Transverse colon (tissue), 4 donors: Measurements from ENCODE around the gene IL17RB. TPM values are rescaled to one million over a fixed set of nuclear protein-coding genes. Genes with fewer than 3 reads are reported as not detected.

Experiments
- DNase-seq: peaks from one replicate; pipeline ENCODE4 v3.0.0-alpha.2; 2019
- H3K27ac ChIP-seq, 4 donors: fragments of 200-600 bp; sonication (generic); 2 replicates each; pipeline ENCODE4 v1.5.1; 2016 to 2018; ENCODE audit warnings: inconsistent platforms in 4 of 4
- H3K27me3 ChIP-seq: fragments of 200-600 bp; sonication (generic); 2 replicates; pipeline ENCODE4 v1.5.1; 2017; ENCODE audit warnings: inconsistent platforms
- H3K36me3 ChIP-seq, 4 donors: fragments of 200-600 bp; sonication (generic); 2 replicates each; pipeline ENCODE4 v1.5.1; 2017 to 2019; ENCODE audit warnings: inconsistent platforms in 4 of 4
- H3K4me1 ChIP-seq, 4 donors: fragments of 200-600 bp; sonication (generic); 2 replicates each; pipeline ENCODE4 v1.5.1; 2017 to 2020; ENCODE audit warnings: inconsistent platforms in 4 of 4
- H3K4me3 ChIP-seq, 4 donors: fragments of 200-600 bp; sonication (generic); 1 replicate in 1 of 4; 2 replicates in 3 of 4; pipeline versions ENCODE4 v1.5.1 to v1.6.1; 2017 to 2019; ENCODE audit warnings: inconsistent platforms in 4 of 4
- H3K9me3 ChIP-seq, 2 donors: fragments of 200-600 bp; sonication (generic); 2 replicates each; pipeline ENCODE4 v1.5.1; 2017 to 2019; ENCODE audit warnings: inconsistent platforms in 2 of 2
- EP300 ChIP-seq: sonication (generic); formaldehyde crosslinking; IDR thresholded peaks from one replicate; pipeline ENCODE4 v1.6.1; 2017; ENCODE audit warnings: antibody characterized with exemption, low read depth
- POLR2A ChIP-seq: fragments of 450-650 bp; IDR thresholded peaks from one replicate; pipeline ENCODE4 v1.6.1; 2016; ENCODE audit warnings: antibody characterized with exemption, mild to moderate bottlenecking, moderate library complexity
- POLR2AphosphoS5 ChIP-seq, 3 donors: sonication (generic); formaldehyde crosslinking; IDR thresholded peaks; one replicate each; pipeline ENCODE4 v1.6.1; 2016; ENCODE audit warnings: antibody characterized with exemption in 3 of 3
- WGBS, 2 donors: methylation state at CpG; one replicate each; pipeline ENCODE4 v1.1.5; 2018; ENCODE audit warnings: low coverage in 1 of 2; 5-methylcytosine and 5-hydroxymethylcytosine counted together
- in situ Hi-C, 4 donors: fragments of 200-750 bp; cut with MboI; loops; one replicate each; pipeline versions ENCODE4 v1.15.0 to v1.15.1; 2017; ENCODE audit warnings: low sequenced_read_pairs in 3 of 4, low pct_ligation_motif_present in 1 of 4, low pct_unique_long_range_greater_than_20kb in 1 of 4
- intact Hi-C: fragments of 100-400 bp; cut with DNase I; formaldehyde crosslinking; loops from one replicate; pipeline ENCODE4 v1.15.1; 2023; ENCODE audit warnings: low total_unique reads
- total RNA-seq, 4 donors: library from RNA; depleted of rRNA; stranded (reverse); fragments of >200 nt; gene quantifications; one replicate each; pipeline ENCODE4 v1.1.0, GENCODE V29; 2016
- TF ChIP-seq, protein P1 (sequence below), 5 experiments: fragments of 200-600 bp in 3 of 5; fragments of 450-650 bp in 2 of 5; sonication (generic) in 3 of 5; IDR thresholded peaks; 1 replicate in 2 of 5; 2 replicates in 3 of 5; pipeline ENCODE4 v1.5.1; 2016 to 2017; ENCODE audit warnings: antibody characterized with exemption in 5 of 5, inconsistent platforms in 3 of 5, mild to moderate bottlenecking in 2 of 5, moderate library complexity in 1 of 5

The IL17RB gene
- total RNA-seq, 4 donors from 2014 or later = 26.0 to 36.5 (median 32.8) TPM; not detected in 1

DNA sequence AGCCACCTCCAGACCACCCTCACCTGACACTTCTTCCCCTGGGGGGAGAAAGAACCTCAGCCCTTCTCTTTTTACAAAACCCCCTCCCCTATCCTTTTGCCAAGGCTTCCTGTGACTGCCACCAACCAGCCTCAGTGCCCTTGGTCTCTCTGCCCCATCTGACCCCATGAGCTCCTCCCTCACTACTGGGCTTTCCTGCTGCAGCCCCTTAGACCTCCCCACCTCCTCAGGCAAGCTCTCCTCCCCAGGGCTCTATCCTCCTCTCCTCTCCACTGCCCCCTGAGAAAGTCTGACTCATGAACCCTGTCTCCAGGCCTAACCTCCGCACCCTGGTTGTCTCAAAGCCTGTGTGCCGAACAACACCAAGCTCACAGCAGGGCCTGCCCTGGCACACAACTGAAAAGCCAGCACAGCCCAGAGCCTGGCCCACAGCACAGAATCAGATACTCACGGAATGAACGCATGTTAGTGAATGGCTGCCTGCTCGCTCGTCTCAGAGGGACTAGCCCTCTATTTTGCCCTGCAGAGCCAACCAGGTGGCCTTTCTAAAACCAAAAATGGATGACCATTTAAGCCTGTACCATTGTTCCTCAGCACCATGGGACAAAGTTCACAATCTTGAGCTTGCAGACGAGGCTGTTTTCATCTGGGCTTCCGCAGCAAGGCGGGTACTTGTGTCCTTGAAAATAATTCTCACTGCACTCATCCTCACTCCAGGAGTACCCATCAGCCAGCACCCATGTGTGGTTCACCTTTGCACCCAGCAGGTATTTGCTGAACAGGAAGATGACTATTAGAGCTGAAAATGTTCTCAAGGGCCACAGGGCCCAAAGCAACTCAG lies 1.9 kb upstream of the IL17RB start:
- in situ Hi-C loops = no loop called here
- no peak for TF ChIP-seq POLR2AphosphoS5 (IDR thresholded peaks at IDR 0.05)
- TF ChIP-seq, protein P1, sequence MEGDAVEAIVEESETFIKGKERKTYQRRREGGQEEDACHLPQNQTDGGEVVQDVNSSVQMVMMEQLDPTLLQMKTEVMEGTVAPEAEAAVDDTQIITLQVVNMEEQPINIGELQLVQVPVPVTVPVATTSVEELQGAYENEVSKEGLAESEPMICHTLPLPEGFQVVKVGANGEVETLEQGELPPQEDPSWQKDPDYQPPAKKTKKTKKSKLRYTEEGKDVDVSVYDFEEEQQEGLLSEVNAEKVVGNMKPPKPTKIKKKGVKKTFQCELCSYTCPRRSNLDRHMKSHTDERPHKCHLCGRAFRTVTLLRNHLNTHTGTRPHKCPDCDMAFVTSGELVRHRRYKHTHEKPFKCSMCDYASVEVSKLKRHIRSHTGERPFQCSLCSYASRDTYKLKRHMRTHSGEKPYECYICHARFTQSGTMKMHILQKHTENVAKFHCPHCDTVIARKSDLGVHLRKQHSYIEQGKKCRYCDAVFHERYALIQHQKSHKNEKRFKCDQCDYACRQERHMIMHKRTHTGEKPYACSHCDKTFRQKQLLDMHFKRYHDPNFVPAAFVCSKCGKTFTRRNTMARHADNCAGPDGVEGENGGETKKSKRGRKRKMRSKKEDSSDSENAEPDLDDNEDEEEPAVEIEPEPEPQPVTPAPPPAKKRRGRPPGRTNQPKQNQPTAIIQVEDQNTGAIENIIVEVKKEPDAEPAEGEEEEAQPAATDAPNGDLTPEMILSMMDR (IDR thresholded peaks at IDR 0.05) = no peak
- H3K4me1 ChIP-seq = peaks cover 4 to 49% (median 43%) of the 10 kb centered on the region in 4 donors
- no peaks in the 10 kb centered on the region for H3K9me3 ChIP-seq
- intact Hi-C loops = no loop called here
- H3K36me3 ChIP-seq = no peaks in the 10 kb centered on the region
- WGBS, 2 donors = 74% methylated on average over 9 of the region's 9 CpGs; no CpG with 5 or more reads in 1 of the 2 donors
- peak overlapping the region; percentile 80 to 91 (median 86) for H3K27ac ChIP-seq
- peak; percentile 47 for DNase-seq
- peaks cover 31% of the 10 kb centered on the region for H3K27me3 ChIP-seq
- peak overlapping the region in 2 of 4 donors; percentile 80 for H3K4me3 ChIP-seq

DNA sequence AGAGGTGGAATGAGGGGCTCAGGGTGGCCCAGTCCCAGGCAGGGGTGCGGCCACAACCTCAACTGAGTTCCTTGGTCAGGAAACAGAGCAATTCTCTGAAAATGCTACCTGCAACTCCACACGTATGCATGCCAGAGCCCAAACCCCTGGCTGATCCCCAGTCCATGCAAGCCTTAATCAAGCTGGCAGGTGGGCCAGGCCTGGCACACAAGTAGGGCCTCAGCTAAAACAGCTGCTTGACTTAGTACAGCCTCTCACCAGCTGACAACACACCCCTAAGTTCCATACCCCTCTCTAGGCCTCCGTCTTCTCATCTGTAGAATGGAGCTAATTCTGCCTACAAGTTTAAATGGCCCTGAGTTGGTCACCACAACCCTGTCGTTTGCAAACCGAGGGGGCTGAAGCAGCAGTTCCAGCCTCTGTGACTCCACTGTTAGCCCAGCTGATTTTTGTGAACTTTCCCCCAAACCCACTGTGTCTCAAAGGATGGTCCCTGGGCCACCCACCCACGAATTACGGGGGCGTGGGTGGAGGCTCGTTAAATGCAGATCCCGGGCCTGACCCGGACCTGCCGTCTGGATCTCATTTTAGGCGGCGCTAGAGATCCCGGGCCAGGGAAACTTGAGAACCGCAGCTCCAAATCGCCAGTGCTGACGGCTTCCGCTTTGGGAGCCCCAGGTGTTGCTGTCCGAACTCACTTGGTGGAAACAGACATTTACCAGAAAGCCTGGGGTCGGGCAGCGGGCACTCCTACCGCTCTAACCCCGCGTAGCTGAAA lies 1.1 kb upstream of the IL17RB start:
- no peaks in the 10 kb centered on the region for H3K36me3 ChIP-seq
- H3K27me3 ChIP-seq = peaks cover 31% of the 10 kb centered on the region
- H3K4me3 ChIP-seq = peak overlapping the region; percentile 54 to 80 (median 72)
- intact Hi-C loops = no loop called here
- peaks cover 4 to 49% (median 43%) of the 10 kb centered on the region in 4 donors for H3K4me1 ChIP-seq
- TF ChIP-seq, protein P1 (IDR thresholded peaks at IDR 0.05) = peak in 3 of 5 experiments; percentile 9 to 30 (median 29)
- no peak for TF ChIP-seq EP300
- no peaks in the 10 kb centered on the region for H3K9me3 ChIP-seq
- 19% methylated on average over 20 of the region's 25 CpGs; no CpG with 5 or more reads in 1 of the 2 donors for WGBS, 2 donors
- peak; percentile 59 for DNase-seq
- in situ Hi-C loops = no loop called here
- peak overlapping the region; percentile 80 to 91 (median 86) for H3K27ac ChIP-seq

DNA sequence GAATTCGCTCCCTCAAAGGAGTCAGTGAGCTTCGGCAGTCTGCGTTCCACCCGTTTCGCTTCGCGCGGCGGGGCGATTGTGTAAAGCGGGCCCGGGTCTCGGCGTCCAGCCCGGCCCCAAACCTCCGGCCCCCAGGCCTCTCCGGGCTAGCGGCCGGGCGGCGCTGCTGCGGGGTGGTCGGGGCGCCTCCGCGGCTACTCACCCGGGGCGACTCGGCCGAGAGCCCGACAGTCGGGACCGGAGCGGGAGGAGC lies 561 bp upstream of the IL17RB start:
- no peak for DNase-seq
- in situ Hi-C loops = no loop called here
- intact Hi-C loops = no loop called here
- no peaks in the 10 kb centered on the region for H3K9me3 ChIP-seq
- peaks cover 31% of the 10 kb centered on the region for H3K27me3 ChIP-seq
- no peak for TF ChIP-seq POLR2A
- TF ChIP-seq, protein P1 (IDR thresholded peaks at IDR 0.05) = no peak
- TF ChIP-seq EP300 = no peak
- TF ChIP-seq POLR2AphosphoS5 (IDR thresholded peaks at IDR 0.05) = no peak
- peak overlapping the region; percentile 80 to 91 (median 86) for H3K27ac ChIP-seq
- H3K36me3 ChIP-seq = no peaks in the 10 kb centered on the region
- peaks cover 4 to 49% (median 43%) of the 10 kb centered on the region in 4 donors for H3K4me1 ChIP-seq
- H3K4me3 ChIP-seq = peak overlapping the region; percentile 54 to 80 (median 72)
- 0% methylated on average over 28 of the region's 34 CpGs; no CpG with 5 or more reads in 1 of the 2 donors for WGBS, 2 donors

DNA sequence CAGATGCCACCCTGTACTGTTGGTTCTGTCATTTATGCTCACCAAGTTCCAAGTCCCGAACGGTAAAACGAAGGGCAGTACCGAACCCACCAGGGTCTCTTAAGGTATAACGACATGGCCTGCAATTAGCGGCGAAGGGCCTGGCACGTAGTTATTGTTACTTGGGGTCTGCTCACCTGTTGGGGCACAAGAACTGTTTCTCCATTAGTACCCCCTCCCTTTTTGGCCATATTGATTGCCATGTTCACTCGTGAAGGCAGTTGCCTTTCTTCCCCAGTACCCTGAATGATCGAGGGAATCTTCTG lies 435 bp downstream of the IL17RB start:
- H3K9me3 ChIP-seq = no peaks in the 10 kb centered on the region
- in situ Hi-C loops = no loop called here
- no peak for DNase-seq
- H3K27me3 ChIP-seq = peaks cover 31% of the 10 kb centered on the region
- intact Hi-C loops = no loop called here
- no peaks in the 10 kb centered on the region for H3K36me3 ChIP-seq
- peak overlapping the region in 2 of 4 donors; percentile 87 to 91 for H3K27ac ChIP-seq
- H3K4me1 ChIP-seq = peaks cover 4 to 41% (median 34%) of the 10 kb centered on the region in 4 donors
- WGBS, 2 donors = 42% methylated on average over 10 of the region's 10 CpGs; no CpG with 5 or more reads in 1 of the 2 donors
- TF ChIP-seq EP300 (no peak), POLR2A (no peak)
- TF ChIP-seq, protein P1 (IDR thresholded peaks at IDR 0.05) = no peak
- peak overlapping the region; percentile 54 to 80 (median 72) for H3K4me3 ChIP-seq
